Measurements from ENCODE around the gene HOXA11.

The HOXA11 gene

GRCh38 chr7:27185013-27185853, at the start of gene HOXA11:
HOXA11 (minus strand) TSS chr7:27185232; CDS start chr7:27185144, 88 bp downstream.
- no peak for DNase-seq (ENCODE audit: low read depth)

- no peak for DNase-seq (ENCODE audit: low read depth)
Observed at GRCh38 chr7:27229448-27229847, 44.4 kb upstream of the HOXA11 start.

- DNase-seq (ENCODE audit: low read depth) = no peak
Observed at GRCh38 chr7:27224983-27225934, 40.2 kb upstream of the HOXA11 start.

- no peak for DNase-seq (ENCODE audit: low read depth)
Observed at GRCh38 chr7:27223941-27224575, 39.0 kb upstream of the HOXA11 start.

- no peak for DNase-seq (ENCODE audit: low read depth)
Observed at GRCh38 chr7:27221201-27221797, 36.3 kb upstream of the HOXA11 start.

GRCh38 chr7:27220440-27220955, 35.5 kb upstream of the HOXA11 start:
- no peak for DNase-seq (ENCODE audit: low read depth)

- DNase-seq (ENCODE audit: low read depth) = no peak
Observed at GRCh38 chr7:27219821-27220220, 34.8 kb upstream of the HOXA11 start.

GRCh38 chr7:27217951-27218350, 32.9 kb upstream of the HOXA11 start:
- DNase-seq (ENCODE audit: low read depth) = no peak

GRCh38 chr7:27215356-27215755, 30.3 kb upstream of the HOXA11 start:
- DNase-seq (ENCODE audit: low read depth) = no peak

- no peak for DNase-seq (ENCODE audit: low read depth)
Observed at GRCh38 chr7:27214239-27214950, 29.4 kb upstream of the HOXA11 start.

- DNase-seq (ENCODE audit: low read depth) = no peak
Observed at GRCh38 chr7:27213433-27214238, 28.6 kb upstream of the HOXA11 start.

- DNase-seq (ENCODE audit: low read depth) = no peak
Observed at GRCh38 chr7:27212497-27213432, 27.7 kb upstream of the HOXA11 start.

- no peak for DNase-seq (ENCODE audit: low read depth)
Observed at GRCh38 chr7:27211764-27212204, 26.8 kb upstream of the HOXA11 start.

GRCh38 chr7:27211084-27211446, 26.0 kb upstream of the HOXA11 start:
- DNase-seq (ENCODE audit: low read depth) = no peak

- no peak for DNase-seq (ENCODE audit: low read depth)
Observed at GRCh38 chr7:27210441-27211083, 25.5 kb upstream of the HOXA11 start.

- no peak for DNase-seq (ENCODE audit: low read depth)
Observed at GRCh38 chr7:27209933-27210440, 25.0 kb upstream of the HOXA11 start.

- DNase-seq (ENCODE audit: low read depth) = no peak
Observed at GRCh38 chr7:27208998-27209397, 24.0 kb upstream of the HOXA11 start.

GRCh38 chr7:27207348-27207985, 22.4 kb upstream of the HOXA11 start:
- DNase-seq (ENCODE audit: low read depth) = no peak
